Right lobe of liver (tissue), 4 donors: ENCODE data around the gene SLC6A11.

Source experiments
- POLR2A ChIP-seq: fragments of 450-650 bp; IDR thresholded peaks from one replicate; pipeline ENCODE4 v1.6.1; 2017; ENCODE audit warnings: antibody characterized with exemption, mild to moderate bottlenecking
- TF ChIP-seq, protein P1 (sequence below), 4 donors: fragments of 200-600 bp in 3 of 4; fragments of 450-650 bp in 1 of 4; IDR thresholded peaks; one replicate each; pipeline versions ENCODE4 v1.5.1 to v1.8.0; 2016 to 2022; ENCODE audit warnings: antibody characterized with exemption in 4 of 4, mild to moderate bottlenecking in 2 of 4
- donor health status: DM: no; HTN: no; CAD: no.
- donor health status: DM: no; HTN: no; CAD: no.
- donor health status: DM: no; HTN: yes; CAD: no.

DNA sequence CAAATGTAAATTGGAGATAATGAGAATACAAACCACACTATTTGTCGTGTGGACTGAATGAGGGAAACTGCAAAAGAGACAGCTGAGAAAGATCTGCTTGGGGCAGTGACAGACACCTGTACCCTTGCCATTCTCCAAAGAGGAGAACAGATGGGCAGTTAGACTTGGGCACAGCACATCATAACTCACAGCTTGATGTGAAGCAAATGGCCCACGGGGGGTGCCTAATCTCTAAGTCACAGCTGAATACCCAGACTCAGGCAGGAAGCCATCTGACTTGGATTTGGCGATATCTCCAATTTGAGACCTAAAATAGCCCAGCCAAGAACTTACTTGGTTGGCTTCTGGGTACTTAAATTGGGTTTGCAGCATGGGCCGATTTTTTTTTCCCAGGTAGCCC, 10.0 kb upstream of the SLC6A11 start:
- TF ChIP-seq, protein P1, sequence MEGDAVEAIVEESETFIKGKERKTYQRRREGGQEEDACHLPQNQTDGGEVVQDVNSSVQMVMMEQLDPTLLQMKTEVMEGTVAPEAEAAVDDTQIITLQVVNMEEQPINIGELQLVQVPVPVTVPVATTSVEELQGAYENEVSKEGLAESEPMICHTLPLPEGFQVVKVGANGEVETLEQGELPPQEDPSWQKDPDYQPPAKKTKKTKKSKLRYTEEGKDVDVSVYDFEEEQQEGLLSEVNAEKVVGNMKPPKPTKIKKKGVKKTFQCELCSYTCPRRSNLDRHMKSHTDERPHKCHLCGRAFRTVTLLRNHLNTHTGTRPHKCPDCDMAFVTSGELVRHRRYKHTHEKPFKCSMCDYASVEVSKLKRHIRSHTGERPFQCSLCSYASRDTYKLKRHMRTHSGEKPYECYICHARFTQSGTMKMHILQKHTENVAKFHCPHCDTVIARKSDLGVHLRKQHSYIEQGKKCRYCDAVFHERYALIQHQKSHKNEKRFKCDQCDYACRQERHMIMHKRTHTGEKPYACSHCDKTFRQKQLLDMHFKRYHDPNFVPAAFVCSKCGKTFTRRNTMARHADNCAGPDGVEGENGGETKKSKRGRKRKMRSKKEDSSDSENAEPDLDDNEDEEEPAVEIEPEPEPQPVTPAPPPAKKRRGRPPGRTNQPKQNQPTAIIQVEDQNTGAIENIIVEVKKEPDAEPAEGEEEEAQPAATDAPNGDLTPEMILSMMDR (IDR thresholded peaks at IDR 0.05), result no peak
- TF ChIP-seq POLR2A, result no peak
